GM19043 (cell line): Measurements from ENCODE around the gene KIF1B.

Experiments used
- ATAC-seq: cut with Tn5 transposase; IDR thresholded peaks from one replicate; pipeline ENCODE4 v1.9.1; 2021; ENCODE audit warnings: low read depth; ENCODE audit not compliant: unreplicated experiment

The KIF1B gene

DNA sequence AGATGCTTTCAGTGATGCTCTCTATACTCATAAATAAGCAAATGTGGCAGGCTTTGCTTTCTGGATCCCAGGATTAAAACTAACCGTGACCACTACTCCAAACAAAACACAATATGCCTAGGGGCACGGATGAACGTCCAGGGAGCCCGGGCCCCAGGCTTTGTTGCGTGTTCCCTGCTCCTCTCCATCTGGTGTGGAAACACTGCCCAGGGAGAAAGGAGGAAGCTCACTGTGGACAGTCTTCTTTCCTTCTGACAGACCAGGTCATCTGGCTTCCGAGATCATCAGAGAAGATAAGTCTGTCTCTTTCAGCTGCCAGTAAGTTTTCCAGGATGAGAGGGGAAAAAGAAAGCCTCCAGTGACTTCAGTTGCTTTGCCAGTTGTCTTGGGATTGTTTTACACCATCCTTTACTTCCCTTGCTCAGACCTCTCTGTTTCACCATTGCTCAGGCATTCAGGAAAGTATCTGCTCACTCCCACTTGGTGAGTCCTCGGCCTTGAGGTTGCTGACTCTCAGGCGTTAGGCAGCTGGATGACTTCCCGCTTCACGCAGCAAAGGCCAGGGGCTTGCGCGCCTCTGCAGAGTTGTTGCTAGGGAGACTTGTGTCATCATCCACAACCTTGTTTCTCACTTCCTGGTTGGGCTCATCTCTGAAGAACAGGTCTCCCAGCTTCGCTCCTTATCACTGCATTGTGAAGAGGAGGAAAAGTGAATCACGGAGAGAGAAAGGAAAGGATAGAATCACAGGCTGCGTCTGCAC lies 167.9 kb downstream of the KIF1B start:
- ATAC-seq = no peak

DNA sequence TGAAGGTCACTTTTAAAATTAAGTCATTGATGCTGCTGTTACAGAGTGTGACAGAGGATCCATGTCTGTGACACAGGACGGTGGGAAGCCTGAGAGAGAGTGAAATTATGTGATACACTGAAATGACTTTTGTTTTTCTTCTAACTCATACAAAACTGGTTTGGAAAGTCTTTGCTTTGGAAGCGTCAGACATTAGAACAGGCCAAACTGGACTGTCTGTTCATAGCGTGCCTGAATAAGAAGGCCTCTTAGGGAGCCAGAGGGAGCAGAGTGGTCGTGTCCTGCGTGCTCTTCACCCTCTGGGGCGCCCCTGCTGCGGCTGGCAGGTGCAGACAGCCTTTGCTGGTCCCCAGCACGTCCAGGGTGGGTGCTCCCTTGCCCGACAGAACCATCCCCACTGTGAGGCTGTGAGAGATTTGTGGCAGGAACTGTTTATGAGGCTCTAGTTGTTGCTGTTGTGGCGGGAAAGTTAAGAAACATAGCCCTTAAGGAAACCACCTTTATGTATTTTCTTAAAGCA lies 168.8 kb downstream of the KIF1B start:
- no peak for ATAC-seq

DNA sequence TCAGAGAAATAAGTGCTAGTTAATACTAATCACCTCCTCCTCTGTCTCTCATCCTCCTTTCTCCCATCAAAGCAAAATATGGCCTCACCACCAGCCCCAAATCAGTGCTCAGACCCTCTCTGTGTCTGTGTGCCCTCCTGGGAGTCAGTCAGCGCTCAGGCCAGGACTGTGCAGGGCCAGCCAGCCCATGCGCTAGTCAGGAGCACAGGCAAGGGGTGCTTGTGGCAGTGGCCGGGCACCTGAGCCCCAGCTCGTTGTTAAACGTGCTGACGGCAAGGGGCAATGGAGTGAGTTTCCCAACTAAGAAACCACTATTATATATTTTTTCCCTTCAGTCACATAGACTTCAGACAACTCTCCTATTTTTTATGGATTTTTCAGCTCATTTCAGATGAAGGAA lies 169.3 kb downstream of the KIF1B start:
- ATAC-seq = no peak

DNA sequence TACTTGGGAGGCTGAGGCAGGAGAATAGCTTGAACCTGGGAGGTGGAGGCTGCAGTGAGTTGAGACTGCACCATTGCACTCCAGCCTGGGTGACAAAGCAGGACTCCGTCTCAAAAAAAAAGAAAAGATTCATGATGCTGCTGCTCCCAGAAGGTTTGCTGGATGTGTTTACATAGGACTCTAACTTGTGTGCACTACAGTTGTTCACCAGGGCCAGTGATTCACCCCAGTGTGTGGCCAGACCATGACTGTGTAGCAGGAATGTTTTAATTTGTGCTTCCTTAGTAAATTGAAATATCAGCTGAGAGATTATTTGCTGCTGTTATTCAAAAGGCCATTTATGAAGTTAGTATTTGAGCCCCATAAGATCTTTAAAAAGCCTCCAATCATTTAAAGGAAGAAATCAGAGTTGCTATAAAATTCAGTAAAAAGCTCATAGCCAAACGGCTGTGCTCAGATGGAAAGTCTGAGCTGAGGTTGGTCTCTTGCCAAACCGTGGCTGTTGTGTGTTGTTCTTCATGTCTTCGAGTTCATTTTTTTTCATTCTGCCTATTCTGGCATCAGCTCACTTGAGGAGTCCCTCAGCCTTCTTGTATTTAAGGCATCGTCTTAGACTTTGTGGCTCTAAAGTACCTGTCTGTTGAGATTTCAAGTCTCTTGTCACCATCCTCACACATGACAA lies 170.4 kb downstream of the KIF1B start:
- no peak for ATAC-seq

DNA sequence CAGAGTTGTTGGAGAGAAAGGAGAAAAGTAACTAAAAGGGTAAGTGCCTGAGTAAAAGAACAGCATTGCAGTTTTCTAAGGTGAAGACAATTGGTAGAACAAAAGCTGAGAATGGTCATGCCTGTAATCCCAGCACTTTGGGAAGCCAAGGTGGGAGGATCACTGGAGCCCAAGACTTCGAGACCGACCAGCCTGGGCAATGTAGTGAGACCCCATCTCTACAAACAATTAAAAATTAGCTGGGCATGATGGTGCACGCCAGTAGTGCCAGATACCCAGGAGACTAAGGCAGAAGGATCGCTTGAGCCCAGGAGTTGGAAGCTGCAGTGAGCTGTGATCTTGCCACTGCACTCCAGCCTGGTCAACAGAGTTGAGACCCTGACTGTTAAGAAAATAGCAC lies 173.3 kb downstream of the KIF1B start:
- no peak for ATAC-seq

DNA sequence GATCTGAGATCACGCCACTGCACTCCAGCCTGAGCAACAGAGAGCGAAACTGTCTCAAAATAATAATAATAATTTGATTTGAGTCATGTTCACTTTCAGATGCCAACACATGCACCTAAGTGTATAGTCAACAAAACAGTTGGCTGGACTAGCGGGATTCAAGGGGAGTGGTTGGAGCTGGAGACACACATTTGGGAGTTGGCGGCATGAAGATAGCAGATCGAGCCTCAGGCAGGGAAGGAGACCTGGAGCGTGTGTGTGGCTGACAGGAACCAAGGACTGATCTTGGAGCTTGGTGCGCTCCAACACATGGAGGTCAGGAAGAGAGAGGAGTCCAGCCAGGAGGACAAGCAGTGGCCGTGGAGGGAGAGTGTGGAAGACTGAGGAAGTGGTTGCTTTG lies 173.8 kb downstream of the KIF1B start:
- ATAC-seq = no peak

DNA sequence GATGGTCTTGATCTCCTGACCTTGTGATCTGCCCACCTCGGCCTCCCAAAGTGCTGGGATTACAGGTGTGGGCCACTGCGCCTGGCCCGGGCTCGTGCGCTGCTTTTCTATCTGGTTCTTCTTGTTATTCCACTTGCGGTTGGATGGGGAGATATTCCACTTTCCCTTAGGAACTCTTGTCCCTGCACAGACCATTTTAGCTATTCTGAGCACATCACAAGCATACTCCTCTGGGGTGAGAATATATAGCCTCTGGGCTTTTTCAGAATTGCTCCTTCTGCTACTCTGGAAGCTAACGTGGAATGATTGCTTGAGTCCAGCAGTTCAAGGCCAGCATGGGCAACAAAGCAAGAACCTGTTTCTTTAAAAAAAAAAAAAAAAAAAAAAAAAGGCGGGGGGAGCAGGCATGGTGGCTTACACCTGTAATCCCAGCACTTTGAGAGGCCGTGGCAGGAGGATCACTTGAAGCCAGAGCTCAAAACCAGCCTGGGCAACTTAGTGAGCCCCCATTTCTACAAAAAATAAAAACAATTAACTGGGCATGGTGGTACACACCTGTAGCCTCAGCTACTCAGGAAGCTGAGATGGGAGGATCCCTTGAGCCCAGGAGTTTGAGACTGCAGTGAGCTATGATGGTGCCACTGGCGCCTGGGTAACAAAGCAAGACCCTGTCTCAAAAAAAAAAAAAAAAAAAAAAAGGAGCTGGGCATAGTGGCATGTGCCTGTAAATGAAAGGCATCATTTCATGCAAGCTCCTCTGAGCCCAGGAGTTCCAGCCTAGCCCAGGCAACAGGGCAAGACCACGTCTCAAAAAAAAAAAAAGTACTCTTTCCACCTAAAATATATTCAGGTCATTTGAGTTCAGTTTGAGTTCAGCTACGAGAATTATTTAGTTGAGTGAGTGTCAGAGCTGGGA lies 176.6 kb downstream of the KIF1B start:
- no peak for ATAC-seq

DNA sequence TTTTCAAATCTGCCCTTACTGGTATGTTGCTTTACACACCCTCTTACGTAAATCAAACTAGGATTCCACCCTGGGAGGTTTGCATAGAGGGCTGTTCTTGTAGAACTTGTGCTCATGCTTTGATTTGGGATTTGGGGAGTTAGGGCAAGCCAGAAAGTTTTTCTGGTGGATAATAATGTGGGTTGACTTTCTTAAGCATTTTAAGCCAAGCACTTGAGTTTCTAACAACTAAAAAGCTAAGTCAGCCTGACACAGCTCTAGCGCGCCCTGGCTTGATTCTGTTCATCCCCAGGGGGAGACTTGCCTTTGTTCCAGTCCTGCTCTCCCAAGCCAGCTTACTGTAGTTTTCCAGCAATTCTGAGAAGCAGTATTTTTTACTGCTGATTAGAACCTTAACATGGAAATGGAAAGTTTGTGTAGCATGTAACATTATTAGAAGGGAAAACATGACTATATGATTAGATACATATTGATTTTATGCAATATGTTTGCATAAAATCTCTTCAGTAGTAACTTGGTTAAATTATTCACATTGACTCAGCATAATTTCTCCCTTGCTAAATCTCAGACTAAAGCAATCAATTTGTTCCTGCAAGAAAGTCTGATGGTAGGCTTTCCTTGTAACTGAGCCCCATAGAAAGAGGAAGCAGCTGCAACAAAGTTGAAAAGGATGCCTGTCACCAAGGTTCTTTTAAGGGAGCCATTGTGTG lies 177.5 kb downstream of the KIF1B start:
- no peak for ATAC-seq

DNA sequence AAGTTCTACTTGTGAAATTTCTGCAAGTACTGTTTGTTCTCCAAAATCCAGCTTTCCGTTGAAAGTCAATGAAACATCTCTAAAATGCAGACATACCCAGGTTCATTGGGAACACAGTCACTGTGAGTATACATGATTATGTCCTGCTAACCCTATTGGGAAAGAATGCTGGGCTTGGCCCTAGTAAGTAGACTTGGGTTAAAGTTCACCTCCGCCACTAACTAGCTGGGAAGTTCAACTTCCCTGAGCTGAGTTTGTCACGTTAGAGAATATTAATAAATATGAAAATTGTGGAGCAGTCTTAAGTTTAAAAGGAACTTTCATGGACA lies 178.0 kb downstream of the KIF1B start:
- ATAC-seq = no peak

DNA sequence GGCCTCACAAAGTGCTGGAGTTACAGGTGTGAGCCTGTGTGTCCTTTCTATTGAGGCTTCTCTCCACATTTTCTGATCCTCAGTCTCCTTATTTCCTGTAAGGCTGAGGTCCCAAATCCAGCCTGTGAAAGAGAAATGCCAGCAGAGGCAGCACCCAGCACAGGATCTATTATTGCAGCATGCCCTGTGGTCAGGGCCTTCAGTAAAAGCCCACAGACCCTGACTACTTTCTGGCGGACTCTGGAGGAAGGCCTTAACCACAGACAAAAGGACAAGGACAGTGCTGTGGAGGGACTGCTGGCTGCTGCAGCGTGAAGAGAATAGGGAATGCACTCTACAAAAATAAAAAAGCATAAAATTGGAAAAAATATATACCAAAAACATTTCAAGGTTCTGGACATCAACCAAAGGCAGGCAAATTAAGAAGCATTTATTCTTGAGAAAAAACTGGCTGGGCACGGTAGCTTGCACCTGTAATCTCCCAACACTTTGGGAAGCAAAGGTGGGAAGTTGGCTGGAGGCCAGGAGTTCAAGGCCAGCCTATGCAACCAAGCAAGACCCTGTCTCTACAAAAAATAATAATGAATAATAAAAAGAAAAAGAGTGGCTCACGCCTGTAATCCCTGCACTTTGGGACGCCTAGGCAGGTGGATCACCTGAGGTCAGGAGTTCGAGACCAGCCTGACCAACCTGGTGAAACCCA lies 179.1 kb downstream of the KIF1B start:
- ATAC-seq = no peak

DNA sequence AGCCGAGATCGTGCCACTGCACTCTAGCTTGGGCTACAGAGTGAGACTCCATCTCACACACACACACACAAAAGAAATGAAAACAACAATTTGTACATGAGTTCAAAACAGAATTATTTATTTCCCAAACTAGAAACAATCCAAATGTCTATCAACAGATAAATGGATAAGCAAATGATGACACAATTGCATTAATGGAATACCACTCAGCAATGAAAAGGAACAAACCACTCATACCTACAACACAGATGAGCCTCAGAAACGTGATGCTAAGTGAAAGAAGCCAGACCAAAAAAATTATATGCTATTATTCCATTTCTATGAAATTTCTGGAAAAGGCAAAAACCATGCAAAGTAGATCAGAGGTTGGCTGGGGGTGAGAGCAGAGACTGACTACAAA lies 186.5 kb downstream of the KIF1B start:
- no peak for ATAC-seq

DNA sequence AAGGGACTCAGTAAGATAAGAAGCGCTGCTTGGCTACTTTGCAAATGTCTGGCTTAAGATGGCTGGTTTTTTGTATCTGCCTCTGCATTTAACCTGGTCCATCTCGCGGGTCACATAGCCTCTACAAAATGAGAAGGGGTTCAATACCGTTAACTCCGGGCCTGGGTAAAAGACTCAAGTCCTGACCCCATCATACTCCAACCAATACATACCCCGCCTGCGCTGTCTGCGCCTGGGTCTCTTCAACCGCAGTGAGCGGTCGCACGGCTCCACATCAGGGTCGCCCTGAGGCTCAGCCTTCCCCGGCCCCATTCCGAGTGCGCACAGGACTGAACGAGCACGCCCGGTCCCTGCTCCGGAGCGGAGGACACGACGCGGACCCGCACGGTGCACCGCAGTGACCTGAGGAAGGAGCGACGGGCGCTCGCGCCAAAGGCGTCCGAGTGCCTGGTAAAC lies 187.9 kb downstream of the KIF1B start:
- ATAC-seq = no peak

DNA sequence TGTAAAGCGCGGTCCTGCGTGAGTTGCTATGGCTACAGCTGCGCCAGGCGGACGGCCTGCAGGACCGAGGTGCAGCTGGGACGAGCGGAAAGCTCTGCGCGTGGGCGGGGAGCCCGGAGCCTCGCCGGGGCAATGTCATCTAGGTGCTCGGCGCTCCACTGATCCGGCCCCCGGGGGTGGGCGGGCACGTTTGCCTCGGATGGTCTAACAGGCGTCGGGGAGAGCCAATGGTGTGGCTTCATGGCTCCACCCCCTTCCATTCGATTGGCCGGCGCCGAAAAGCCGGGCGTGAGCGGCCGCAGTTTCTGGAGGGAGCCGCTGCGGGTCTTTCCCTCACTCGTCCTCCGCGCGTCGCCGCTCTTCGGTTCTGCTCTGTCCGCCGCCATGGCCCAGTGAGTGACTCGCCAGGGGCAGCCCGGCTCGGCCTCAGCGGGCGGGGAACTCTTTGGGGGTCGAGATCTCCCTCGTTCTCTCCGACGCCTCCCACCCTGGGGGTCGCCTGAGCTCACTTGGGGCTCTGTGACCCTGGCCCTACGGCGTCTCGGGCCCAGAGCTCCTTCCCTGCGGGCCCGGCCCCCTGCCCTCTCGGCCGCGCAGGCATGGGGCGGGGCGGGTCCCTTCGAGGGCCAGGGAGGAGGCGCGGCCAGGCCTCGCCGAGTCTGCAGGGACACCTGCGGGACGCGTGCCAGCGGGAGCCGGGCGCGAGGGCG lies 188.5 kb downstream of the KIF1B start, which contains the start of gene PGD:
Gene PGD (plus strand): TSS at position 331 of the 710 bp plus-strand sequence. CDS start 54 bp downstream, at position 385.
- ATAC-seq = peak; percentile 97

DNA sequence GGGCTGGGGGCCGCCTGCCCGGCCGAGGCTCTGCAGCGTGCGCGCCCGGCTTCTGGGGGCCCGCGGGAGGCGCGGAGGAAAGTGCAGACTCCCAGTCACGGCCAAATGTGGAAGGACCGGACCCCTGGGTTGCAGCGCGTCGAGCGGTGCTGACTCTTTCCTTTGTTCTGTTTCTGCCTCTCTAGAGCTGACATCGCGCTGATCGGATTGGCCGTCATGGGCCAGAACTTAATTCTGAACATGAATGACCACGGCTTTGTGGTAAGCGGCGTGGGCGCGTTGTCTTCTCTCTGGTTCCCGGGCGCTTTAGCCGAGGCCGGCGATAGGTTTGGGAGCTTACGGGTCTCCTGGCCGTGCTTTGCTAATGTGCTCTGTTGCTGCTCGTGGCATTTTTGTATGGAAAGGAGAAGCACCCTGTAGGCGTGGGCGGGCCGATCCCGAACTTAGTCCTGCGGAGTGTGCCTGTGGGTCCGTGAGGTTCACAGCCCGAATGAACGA lies 189.1 kb downstream of the KIF1B start:
- ATAC-seq = no peak

DNA sequence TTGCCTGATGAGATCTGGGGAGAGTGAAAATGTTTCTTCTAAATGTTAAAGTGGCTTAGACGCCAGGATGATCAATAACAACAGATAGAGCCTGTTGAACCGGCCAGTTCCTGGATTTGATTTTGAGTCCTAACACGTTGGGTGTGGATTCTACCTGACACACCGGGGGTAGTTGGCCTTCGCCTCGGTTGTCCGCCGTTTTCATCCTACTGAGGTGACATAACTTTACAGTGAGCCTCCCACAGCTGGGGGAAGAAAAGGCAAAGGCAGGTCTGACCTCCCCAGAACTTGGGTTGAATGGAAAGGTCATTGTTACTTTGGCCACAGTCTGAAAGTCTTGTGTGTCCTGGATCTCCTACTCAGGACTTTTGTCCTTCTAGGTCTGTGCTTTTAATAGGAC lies 189.6 kb downstream of the KIF1B start:
- ATAC-seq = no peak

DNA sequence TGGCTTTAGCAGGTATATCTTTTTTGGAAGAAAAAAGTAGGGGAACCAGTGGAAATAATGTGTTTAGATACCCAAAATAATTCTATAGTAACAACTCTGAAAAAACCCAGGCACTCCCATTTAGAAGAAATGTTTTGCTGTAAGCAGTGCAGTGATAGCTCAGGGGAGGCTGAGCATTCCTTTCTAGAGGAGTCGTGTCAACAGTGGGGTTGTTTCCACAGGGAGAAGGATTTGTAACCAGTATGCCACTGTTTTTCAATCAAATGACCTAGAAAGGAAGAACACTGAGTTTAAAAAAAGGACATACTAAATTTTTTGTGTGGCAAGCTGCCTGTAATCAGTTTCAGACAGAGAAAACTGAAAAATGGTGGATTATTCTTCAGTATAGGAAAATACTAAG lies 190.9 kb downstream of the KIF1B start:
- no peak for ATAC-seq

DNA sequence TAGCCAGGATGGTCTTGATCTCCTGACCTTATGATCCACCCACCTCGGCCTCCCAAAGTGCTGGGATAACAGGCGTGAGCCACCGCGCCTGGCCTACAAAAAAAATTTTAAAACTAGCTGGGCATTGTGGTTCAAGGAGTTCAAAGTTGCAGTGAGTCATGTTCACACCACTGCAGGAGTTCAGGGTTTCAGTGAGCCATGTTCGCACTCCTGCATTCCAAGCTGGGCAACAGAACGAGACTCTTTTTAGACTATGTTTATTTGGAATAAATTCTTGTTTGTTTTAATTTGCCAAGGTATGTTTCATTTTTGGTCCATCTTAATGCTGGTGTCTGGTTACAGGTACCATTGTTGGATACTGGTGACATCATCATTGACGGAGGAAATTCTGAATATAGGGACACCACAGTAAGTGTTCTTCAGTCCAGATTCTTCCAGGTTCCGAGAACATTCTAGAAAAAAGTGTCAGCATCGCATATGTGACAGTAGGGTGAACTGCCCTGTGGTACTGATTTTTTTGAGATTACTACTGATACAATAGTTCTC lies 192.4 kb downstream of the KIF1B start:
- no peak for ATAC-seq

DNA sequence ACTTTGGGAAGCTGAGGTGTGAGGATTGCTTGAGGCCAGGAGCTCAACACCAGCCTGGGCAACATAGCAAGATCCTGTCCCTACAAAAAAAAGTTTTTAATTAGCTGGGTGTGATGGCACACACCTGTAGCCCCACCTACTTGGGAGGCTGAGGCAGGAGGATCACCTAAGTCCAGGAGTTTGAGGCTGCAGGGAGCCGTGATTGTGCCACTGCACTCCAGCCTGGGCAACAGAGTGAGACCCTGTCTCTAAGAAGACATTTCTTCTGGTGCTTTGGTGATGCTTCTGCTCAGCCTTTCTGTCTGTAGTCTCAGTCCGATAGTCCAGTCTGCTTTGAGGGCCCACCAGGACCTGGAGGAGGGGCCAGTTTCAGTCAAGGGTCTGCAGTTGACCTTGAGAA lies 196.8 kb downstream of the KIF1B start:
- ATAC-seq = no peak
